DND-41 (cell line): ENCODE results near the gene SSTR3.

ENCODE experiments used
- CTCF ChIP-seq: IDR thresholded peaks from 2 replicates; pipeline ENCODE4 v1.5.1; 2012; ENCODE audit warnings: borderline replicate concordance, low read length, moderate library complexity, mild to moderate bottlenecking; ENCODE audit not compliant: poor library complexity, severe bottlenecking; ENCODE audit errors: extremely low read depth
- EZH2 ChIP-seq: IDR thresholded peaks from 3 replicates; pipeline ENCODE4 v1.6.1; 2012; ENCODE audit warnings: borderline replicate concordance, low read depth, mild to moderate bottlenecking, moderate library complexity, low read length, inconsistent platforms; ENCODE audit not compliant: severe bottlenecking

- no peak for TF ChIP-seq EZH2
- no peak for TF ChIP-seq CTCF
Measured at GRCh38 chr22:37237371-37238268, 25.3 kb upstream of the SSTR3 start.
